SK-MEL-5 (cell line): ENCODE results near the gene MLLT10. TPM values are rescaled to one million over a fixed set of nuclear protein-coding genes. Genes with fewer than 3 reads are reported as not detected.
"Not testable (repeated sequence)": the region's sequence is repeated elsewhere in the genome, so short reads cannot be mapped to it uniquely, and the experiment has no call there.

Experiments used
- DNase-seq: peaks from one replicate; pipeline ENCODE4 v3.0.0-alpha.2; 2016; ENCODE audit warnings: low read depth, low spot score
- in situ Hi-C: cut with HindIII; loops from 2 replicates; pipeline ENCODE4 v1.10.0; 2016; ENCODE audit warnings: low sequenced_read_pairs, high pct_unique_total_duplicates, low pct_unique_long_range_greater_than_20kb
- total RNA-seq: library from RNA; depleted of rRNA; stranded (reverse); fragments of >200 nt; shearing (Covaris generic); gene quantifications from 2 replicates; pipeline ENCODE4 v1.2.3, GENCODE V29; 2014

MLLT10 gene
- total RNA-seq, 1 experiment from 2014 or later = 24.8 TPM

- no peak for DNase-seq
- in situ Hi-C loops = no loop called here
These were observed 60.0 kb downstream of the MLLT10 start for GRCh38 chr10:21593986-21594385.

- in situ Hi-C loops = no loop called here
- no peak for DNase-seq
These were observed 65.5 kb downstream of the MLLT10 start for GRCh38 chr10:21599582-21599981.

- in situ Hi-C loops = no loop called here
- DNase-seq = peak; percentile 11
These were observed 66.9 kb downstream of the MLLT10 start for GRCh38 chr10:21600804-21601433.

GRCh38 chr10:21602313-21602712 lies 68.3 kb downstream of the MLLT10 start:
- in situ Hi-C loops = no loop called here
- no peak for DNase-seq

- in situ Hi-C loops = no loop called here
- DNase-seq = no peak
These were observed 69.7 kb downstream of the MLLT10 start for GRCh38 chr10:21603721-21604120.

- DNase-seq = no peak
- in situ Hi-C loops = no loop called here
These were observed 70.6 kb downstream of the MLLT10 start for GRCh38 chr10:21604651-21605050.

- in situ Hi-C loops = no loop called here
- no peak for DNase-seq
These were observed 73.9 kb downstream of the MLLT10 start for GRCh38 chr10:21607907-21608306.

- in situ Hi-C loops = no loop called here
- DNase-seq = no peak
These were observed 80.0 kb downstream of the MLLT10 start for GRCh38 chr10:21614000-21614399.

- in situ Hi-C loops = no loop called here
These were observed 83.2 kb downstream of the MLLT10 start for GRCh38 chr10:21617267-21617666.

GRCh38 chr10:21623291-21623690 lies 89.3 kb downstream of the MLLT10 start:
- DNase-seq = no peak
- in situ Hi-C loops = no loop called here

More at GRCh38 chr10:21617267-21617666, 83.2 kb downstream of the MLLT10 start:
- DNase-seq = no peak

GRCh38 chr10:21624421-21624820 lies 90.4 kb downstream of the MLLT10 start:
- DNase-seq, in situ Hi-C loops: not testable (repeated sequence)

- no peak for DNase-seq
- in situ Hi-C loops = no loop called here
These were observed 90.9 kb downstream of the MLLT10 start for GRCh38 chr10:21624951-21625350.

- DNase-seq = no peak
- in situ Hi-C loops = no loop called here
These were observed 91.7 kb downstream of the MLLT10 start for GRCh38 chr10:21625623-21626229.

- in situ Hi-C loops = no loop called here
- no peak for DNase-seq
These were observed 92.6 kb downstream of the MLLT10 start for GRCh38 chr10:21626457-21627161.

GRCh38 chr10:21627331-21627730 lies 93.3 kb downstream of the MLLT10 start:
- in situ Hi-C loops = no loop called here
- DNase-seq = no peak

- in situ Hi-C loops = no loop called here
- no peak for DNase-seq
These were observed 94.0 kb downstream of the MLLT10 start for GRCh38 chr10:21628023-21628422.

- DNase-seq, in situ Hi-C loops: not testable (repeated sequence)
These were observed 94.6 kb downstream of the MLLT10 start for GRCh38 chr10:21628645-21629044.

GRCh38 chr10:21634599-21635365 lies 100.8 kb downstream of the MLLT10 start:
- in situ Hi-C loops = no loop called here
- DNase-seq = no peak
